HG03139 (cell line): ENCODE data around the gene EPHA2.

Source experiments
- ATAC-seq: cut with Tn5 transposase; IDR thresholded peaks from one replicate; pipeline ENCODE4 v1.9.1; 2021; ENCODE audit not compliant: unreplicated experiment

Gene EPHA2

DNA sequence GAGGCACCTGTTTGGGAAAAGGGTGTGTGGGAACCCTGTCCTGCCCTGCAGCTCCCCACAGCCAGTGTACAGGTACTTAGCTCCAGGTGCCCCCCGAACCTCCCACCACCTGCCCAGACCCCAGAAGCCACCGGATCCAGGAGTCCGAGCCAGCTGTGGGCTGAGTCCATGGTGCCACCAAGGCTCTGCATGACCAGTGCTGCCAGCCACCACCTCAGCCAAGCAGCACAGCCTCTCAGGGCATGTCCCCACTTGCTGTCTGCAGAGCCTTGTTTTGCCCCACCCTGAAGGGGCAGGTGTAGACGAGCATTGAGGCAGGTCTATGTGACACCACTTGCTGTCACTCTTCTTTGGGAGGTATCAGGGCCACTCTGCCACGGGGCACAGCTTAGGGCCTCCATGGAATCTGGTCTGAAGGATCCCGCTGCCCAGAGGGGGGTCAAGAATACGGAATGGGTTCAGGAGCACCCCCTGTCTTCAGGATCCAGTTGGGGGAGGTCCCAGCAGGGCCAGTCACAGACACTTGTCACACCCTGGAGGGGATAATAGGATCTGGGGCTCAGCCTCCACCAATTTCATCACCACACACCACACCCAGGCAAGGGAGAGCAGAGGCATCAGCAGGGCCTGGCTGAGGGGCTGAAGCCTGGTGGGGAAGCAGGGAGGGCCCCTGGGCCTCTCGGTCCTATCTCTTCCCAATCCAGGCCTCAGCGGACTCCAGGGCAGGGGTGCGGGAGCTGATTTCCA, 28.9 kb upstream of the EPHA2 start:
- ATAC-seq = no peak

DNA sequence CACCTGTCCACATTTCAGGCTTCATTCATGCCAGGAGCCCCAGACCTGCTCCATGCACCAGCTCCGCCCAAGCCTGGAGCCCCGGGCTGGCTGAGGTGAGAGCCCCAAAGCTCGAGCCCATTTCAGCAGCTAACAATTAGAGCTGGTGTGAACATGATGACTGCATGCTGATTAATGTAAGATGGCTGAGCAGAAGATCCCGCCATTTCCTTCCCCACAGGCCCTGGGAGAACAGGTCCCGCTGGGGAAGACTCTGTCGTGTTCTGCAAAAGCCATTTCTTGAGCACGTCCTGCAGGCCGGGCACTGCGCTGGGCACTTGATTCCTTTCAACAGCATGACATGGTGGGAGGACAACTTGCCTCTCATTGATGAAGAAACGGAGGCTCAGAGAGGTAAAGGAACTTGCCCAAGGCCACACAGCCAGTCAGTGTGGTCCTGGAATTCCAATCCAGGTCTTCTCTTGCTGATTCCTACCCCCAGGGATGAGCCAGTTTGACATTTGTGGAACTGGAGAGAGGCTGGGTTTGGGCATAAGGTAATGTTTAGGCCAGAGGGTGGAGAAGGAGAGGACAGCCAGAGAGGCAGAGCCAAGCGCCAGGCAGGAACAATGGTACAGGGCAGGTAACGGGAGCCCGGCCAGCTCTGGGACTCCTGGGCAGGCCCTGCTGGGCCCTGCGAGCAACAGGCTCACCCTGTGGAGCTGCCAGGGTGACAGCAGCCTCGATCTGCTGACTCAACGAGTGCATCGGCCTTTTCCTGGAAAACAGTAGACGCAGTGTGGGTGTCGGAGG, 28.1 kb upstream of the EPHA2 start:
- no peak for ATAC-seq

DNA sequence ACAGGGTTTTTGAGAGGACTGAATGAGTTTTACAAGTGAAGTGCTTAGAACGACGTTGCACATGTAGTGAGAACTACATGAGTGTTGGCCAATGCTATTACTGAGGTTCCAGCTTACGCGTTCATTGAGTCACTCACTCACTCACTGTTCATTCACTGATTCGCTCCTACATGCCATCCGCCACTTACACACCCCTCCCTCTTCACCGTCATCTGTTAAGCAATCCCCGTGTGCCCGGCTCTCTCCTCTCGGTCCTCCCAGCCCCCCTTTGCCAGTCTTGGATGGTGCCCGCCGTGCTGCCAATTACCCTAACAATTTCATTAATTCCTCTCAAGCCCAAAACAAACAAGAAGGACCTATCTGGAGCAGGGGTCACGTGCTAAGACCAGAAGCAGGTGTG, 27.3 kb upstream of the EPHA2 start:
- no peak for ATAC-seq

DNA sequence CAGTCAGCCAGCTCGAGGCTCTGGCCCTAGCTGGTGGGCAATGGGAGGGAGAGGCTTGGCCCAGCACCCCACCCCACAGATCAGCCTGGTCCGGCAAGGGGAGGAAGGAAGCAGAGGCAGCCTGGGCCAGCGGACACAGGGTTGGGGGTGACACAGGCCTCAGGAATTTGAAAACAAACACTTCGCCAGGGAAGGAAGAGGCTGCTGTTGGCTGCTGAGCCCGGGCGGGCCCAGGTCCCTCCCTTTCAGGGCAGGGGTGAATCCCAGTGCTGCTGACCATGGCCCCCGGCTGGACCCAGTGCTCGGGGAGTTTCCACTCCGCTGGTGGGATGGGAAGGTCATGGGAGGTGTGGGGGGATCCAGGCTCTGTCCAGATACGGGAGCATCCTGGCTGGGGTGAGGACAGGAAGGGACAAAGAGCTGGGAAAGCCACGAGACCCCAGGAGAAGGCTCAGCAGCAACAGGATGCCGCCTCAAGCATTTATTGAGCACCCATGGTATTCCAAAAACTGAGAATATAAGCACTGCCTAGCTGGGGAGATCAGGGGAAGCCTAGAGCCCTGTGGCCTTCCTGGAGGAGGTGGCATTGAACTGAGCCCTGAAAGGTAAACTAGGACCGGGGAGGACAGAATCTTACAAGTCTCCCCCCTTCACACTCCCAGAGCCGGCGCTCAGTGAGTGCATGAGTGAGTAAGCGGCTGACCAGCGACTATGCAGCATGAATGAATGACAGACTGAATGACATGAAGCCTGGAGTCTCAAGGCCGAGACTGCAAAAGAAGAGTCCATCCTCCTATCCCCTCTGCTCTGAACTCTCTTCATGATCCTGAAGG, 26.2 kb upstream of the EPHA2 start:
- ATAC-seq = no peak

DNA sequence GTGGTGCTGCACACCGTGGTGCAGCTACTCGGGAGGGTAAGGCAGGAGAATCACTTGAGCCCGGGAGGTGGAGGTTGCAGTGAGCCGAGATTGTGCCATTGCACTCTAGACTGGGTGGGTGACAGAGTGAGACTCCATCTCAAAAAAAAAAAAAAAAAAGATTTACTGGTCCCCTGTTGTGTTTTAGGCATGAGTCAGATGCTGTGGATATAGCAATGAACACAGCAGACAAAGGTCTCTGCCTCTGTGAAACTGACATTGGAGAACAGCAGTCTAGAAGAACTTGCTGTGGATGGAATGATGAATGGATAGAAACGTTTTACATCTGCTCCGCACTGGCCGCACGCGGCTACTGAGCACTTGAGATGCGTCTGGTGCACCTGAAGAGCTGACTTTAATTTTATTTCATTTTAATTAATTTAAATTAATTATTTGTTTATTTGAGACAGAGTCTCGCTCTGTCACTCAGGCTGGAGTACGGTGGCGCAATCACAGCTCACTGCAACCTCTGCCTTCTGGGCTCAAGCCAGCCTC, 24.5 kb upstream of the EPHA2 start:
- ATAC-seq = no peak

DNA sequence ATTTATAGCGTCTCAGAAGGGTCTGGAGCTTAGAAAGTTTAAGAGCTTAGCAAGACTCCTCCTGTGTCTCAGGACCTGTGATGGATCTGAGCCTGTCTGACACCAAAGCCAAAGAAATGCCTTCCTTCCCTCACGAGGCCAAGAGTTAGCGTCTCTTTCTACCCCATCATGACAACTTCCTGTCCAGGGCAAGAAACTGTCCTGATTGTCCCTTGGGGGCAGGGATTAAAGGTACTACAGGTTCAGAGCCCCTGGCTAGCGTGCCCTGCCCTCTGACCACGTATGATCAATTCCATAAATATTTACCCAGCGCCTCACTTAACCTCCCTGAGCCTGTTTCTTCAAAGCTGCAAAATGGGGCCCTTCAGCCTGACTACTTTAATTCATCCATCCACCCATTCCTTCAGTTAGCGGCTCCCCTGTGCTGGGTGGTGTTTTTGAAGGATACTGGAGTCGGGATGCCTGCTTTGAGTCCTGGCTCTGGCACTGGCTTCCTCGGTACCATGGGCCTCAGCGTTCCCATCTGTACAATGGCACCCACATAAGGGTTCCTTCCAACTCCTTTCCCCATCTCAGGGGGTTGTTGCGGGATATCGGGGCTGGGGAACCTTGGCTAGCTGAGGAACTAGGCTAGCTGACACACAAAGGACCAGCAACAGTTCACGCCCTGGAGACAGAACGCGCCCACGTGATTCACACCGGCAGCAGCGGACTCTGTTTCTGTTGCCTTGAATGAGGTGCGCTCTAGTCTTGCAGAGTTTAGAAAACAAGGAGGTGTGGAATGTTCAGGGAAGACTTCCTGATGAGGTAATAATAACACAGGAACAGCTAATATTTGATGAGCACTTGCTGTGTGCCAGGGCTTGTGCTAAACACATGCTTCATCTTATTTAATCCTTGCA, 23.0 kb upstream of the EPHA2 start:
- ATAC-seq = no peak

DNA sequence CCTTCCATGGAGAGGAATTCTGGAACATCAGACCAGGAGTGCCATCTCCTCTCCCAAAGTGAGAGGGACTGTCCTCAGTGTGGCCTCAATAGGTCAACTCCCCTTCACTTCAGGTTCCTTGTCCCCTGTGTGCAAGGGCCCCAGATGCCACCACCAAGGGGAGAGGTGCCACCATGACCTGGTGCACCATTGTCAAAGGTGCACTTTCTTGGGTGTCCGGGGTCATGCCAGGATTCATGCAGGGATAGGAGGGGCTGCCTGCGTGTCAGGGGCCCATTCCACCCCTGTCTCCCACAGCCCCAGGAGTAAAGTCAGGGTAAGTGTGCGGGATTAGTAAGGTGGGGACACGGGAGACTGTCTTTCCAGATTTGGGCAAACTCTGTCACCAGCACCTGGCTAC, 21.4 kb upstream of the EPHA2 start:
- no peak for ATAC-seq

DNA sequence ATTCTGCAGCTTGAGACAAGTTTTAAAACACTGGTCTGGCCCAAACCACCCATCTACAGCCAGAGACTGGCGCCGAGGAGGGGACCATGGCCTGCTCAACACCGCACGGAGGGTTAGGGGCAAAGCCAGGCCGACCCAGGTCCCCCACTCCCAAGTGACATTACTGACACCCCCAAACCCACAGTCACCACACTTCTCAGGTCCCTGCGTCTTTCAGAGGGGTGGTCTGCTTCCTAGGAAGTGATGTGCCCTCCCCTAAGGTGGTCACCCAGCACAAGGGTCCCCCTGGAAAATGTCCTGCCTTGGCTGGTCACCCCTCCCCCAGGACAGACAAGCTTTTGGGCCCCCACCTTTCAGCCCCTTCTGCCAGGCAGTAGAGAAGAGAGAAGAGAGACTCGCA, 20.8 kb upstream of the EPHA2 start:
- no peak for ATAC-seq

DNA sequence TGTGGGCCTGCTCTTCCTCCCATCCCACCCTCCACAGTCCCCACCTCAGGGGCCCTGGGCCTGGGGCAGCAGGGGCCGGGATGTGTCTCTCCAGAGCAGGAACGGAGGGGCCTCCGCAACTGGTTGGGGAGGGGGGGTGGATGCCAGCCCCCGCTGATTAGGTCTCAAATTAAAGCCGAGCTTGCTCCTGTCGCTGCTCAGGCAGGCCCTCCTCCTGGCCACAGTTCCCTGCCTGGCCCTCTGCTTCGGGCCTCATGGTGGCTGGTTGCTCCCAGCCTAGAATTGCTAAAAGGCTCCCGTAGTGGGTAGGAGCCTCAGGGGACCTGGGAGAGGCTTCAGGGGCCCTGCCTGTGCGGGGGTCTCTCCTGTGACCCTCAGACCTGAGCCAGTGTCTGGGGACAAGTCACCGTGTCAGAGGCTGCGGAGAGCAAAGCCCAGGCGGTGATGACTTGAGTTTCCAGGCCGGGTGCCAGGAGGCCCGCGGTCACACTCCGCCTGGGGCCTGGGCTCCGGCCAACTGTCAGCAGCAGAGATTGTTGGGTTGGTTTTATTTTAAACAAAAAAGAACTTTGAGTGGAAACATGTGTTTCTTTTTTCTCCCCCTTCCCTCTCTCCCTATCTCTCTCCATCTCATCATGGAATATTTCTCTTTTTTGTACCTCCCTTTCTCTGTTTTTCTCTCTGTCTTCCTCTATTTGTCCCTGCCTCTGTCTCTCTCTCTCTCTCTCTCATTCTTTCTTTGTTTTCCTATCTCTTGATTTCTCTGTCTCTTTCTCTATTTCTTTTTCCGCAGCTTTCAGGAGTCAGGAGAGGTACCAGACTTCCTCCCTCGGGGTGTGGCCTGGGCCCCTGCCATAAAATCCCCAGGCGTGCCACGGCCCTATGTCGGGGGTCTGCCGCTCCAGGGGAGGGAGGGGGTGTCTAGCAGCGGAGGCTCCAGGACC, 20.0 kb upstream of the EPHA2 start:
- ATAC-seq = no peak

DNA sequence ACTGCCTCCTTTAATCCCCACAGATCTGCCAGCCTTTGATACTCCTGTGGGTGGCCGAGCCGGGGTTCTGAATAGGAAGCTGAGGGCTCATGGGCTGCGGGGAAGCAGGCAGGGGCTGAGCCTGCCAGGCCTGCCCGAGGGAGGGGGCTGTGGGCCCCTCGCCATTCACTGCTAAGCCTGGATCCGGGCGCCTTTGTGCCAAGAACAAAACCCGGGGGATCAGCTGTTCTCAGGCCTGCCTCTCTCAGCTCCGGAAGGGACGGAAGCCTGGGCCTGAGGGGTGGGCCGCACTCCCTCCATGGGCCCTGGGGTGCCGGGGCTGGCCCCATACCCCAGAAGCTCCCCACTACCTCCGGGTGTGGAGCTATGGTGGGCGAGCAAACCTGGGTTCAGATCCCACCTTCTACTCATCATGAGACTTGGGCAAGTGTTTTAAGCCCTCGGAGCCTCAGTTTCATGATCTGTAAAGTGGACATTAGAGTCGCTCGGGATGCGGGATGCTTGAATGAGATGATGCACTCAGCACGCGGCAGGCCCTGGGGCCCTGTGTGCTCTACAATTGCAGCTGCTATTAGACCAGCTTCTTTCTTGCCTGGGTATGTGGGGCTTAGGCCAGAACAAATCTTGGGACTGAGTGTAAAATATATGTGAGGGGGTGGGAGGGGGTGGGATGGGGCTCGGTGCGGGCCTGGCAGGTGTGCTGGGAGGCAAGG, 19.2 kb upstream of the EPHA2 start:
- no peak for ATAC-seq

DNA sequence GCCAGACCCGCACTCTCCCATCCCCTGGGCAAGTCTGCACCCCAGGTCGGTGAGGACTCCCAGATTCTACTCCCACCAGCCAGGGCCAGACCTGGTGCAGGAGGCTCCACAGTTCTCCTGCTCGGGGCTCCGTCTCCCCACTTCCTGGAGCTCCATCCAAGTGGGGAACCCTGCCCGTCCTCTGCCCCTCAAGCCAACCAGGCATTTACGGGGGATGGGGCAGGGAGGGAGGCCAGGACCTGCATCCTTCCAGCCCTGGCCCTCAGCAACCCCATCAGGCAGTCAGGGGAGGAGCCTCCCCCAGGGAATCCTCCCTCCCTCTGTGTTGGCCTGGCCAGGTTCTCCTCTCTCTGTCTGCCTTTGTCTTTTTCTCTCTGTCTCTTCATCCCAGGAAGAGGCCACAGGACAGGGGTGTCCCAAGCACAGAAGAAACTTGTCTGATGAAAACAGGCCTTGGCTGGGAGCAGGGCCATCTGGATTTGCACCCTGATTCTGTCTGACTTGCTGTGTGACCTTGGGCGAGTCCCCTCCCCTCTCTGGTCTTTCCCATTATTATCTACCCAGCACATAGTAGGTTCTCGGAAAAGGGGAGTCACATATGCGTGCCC, 18.5 kb upstream of the EPHA2 start:
- ATAC-seq = no peak

DNA sequence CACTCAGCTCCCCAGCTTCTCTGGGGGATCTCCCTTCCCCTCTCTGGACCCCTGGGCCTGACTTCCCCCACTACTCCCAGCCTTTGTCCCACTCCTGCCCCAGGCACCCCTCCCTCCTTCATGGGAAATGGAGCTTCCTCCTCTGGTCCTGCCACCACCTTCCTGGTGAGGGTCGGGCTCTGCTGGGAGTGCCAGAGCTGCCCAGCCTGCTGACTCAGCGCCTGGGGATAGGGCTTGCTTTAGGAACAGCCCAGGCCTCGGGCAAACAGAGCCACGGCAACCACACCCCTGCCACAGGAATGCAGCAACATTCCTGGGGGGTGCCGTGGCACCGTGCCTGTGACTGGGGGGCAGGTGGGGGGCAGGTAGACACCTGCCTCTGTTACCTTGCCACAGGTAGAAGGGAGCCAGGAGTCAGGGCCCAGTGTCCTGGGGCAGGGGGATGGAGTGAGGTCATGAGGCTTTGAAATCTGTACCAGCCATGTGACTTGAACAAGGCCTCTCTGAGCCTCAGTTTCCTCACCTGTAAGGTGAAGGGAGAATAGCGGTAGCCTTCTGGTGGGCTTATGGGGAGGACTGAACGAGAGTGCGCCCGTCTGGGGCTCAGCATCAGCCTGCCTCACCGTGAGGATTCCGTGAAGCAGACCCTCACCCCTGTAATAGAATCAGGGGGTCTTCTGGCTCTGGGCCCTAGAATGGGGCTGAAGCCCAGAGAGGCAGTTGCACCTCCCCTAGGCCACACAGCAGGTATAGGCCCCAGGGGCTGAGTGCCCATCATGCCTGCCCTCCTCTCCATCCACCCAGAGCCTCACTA, 17.8 kb upstream of the EPHA2 start:
- ATAC-seq = no peak

DNA sequence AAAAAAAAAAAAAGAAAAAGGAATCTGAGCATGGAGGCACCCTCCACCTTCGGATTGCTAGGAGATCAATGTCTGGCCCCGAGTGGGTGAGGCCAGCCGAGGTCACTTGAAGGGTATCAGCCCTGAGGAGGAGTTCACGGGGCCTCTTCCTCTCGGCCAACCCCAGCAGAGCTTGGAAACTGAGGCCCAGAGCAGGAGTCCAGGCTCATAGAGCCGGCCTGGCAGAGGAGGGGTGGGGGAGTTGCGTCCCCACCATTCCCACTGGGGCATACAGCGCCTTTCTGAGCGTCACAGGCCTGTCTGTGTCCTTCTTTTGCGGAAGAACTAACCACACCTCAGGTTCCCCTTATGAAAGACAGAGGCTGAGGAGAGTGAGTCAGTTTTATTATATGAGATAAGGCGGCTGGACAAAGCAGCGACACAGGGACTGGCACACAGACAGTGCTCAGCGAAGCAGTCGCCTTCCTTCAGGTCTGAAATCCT, 17.1 kb upstream of the EPHA2 start:
- ATAC-seq = no peak

DNA sequence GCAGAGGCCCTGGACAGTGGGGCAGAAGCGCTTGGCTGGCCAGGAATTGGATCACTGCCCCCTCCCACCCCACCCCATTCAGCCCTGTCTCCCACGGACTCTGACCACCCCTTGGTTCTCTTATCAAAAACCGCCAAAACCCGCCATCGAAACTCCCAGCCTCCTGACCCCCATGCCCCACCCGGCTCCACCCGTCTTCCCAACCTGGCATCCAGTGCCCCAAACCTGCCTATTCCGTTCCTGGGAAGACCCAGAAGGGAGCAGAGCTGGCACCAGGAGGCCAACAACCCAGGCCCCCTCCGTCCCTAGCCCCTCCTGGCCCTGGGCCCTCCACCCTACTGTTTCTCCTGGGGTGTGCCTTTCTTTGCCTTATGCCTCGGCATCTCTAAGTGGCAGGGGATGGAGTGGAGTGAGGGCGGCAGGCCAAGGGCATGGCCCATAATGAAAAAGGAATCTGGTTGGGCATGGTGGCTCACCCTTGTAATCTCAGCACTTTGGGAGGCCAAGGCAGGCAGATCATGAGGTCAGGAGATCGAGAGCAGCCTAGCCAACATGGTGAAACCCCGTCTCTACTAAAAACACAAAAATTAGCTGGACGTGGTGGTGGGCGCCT, 16.5 kb upstream of the EPHA2 start:
- ATAC-seq = no peak

DNA sequence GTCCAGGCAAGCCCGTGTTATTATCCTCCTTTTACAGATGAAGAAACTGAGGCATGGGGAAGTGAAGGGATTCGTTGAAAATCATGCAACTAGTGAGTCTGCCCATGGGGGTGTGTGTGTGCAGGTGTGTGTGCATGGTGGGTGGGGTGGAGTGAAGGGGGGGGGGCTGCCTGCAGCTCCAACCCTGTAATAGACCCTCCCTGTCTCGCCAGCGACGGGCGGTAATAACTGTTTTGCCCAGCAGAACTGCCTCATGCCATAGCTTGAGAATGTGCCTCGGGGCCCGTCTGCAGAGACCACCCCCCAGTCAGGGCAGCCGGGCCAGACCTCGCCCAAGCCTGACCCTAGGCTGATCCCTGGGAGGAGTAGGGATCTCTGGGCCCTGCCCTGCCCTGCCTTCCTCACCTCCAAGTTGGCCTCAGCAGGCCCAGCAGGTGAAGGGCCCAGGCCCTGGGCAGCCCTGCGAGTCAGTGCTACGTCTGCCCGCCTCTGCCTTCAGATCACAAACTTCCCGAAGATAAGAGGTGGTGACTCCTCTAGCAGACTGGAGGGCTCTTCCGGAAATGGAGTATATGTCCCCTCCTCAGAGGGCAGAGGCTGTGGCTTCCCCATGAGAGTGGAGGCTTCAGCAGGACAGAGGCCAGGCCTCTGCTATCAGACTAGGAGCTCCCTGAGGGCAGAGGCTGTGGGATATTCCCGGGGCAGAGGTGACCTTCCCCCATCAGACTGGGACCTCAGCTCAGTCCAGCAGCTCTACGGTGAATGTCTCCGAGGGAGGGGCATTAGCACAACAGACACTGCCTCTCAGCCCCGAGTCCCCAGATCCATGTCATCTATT, 15.7 kb upstream of the EPHA2 start:
- no peak for ATAC-seq

DNA sequence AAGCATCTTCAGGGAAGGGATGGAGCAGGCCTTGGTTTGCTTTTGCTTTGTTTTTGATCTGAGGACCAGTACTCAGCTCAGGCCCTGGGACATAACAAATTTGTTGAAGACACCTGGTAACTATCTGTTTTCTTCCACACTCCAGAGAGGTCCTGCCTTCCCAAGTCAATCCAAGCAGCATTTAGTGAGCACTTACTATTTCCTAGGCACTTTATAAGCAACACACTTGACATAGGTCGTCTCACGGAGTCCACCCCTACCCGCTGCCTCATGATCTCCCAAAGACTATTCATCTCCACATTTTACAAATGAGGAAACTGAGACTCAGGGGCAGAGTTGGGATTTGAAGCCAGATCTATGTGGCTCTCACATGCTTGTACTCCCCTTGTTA, 14.4 kb upstream of the EPHA2 start:
- ATAC-seq = no peak
